Measurements from ENCODE around the gene ZNF281. TPM values are rescaled to one million over a fixed set of nuclear protein-coding genes. Genes with fewer than 3 reads are reported as not detected.
A peak's percentile ranks its signal among the peaks of the same experiment; 100 is the strongest.

The ZNF281 gene
- total RNA-seq, 6 experiments from 2014 or later, result 12.6 to 15.2 (median 13.8) TPM

DNA sequence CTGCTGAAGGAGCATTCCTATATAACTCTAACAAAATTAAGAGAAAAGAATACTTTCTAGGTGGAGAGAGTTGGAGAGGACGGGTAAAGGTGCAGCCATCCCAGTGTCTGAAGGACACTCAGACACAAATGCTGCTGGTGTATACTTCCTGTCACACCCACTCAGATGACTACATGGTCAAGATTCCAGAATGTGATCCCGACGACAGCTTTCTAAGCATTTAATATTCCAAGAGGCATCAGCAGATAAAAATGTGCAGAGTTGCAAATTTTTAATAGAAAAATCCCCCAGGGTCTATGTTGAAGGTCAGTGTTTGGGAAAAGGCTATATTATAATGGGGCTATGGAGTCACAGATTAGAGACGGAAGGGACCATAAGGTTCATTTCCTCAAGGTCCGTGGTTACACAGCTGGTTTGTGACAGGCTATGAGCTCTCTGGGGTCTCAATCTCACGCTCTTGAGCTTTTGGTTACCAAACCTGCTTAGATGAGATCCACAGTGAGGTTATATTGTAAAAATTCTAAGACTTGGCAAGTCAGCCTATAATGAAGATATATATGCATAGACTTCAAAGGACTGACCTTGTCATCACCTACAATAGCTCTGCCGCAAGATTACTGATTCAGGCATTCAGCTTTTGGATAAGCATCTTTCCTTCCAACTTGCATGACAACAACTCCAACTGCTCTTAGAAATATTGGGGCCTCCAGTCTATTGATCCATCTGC is 35.1 kb downstream of the ZNF281 start:
- intact Hi-C loops (cut with DNase I), result no loop called here
- WGBS (ENCODE audit: insufficient coverage, low coverage, low lambda C conversion rate, missing lambda C conversion rate), result 54% methylated on average over 4 of the region's 7 CpGs
- H3K9me3 ChIP-seq, result no peaks in the 10 kb centered on the region
- H3K4me1 ChIP-seq, result peaks cover 0 to 54% (median 10%) of the 10 kb centered on the region in 4 donors
- no peak for DNase-seq
- H3K27me3 ChIP-seq, result no peaks in the 10 kb centered on the region
- no peak for TF ChIP-seq POLR2A (IDR thresholded peaks at IDR 0.05)
- TF ChIP-seq, protein P1, sequence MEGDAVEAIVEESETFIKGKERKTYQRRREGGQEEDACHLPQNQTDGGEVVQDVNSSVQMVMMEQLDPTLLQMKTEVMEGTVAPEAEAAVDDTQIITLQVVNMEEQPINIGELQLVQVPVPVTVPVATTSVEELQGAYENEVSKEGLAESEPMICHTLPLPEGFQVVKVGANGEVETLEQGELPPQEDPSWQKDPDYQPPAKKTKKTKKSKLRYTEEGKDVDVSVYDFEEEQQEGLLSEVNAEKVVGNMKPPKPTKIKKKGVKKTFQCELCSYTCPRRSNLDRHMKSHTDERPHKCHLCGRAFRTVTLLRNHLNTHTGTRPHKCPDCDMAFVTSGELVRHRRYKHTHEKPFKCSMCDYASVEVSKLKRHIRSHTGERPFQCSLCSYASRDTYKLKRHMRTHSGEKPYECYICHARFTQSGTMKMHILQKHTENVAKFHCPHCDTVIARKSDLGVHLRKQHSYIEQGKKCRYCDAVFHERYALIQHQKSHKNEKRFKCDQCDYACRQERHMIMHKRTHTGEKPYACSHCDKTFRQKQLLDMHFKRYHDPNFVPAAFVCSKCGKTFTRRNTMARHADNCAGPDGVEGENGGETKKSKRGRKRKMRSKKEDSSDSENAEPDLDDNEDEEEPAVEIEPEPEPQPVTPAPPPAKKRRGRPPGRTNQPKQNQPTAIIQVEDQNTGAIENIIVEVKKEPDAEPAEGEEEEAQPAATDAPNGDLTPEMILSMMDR (IDR thresholded peaks at IDR 0.05), result no peak
- H3K27ac ChIP-seq, result no peak overlapping the region
- no peak for ATAC-seq
- H3K36me3 ChIP-seq, result no peaks in the 10 kb centered on the region
- no peak overlapping the region for H3K4me3 ChIP-seq

DNA sequence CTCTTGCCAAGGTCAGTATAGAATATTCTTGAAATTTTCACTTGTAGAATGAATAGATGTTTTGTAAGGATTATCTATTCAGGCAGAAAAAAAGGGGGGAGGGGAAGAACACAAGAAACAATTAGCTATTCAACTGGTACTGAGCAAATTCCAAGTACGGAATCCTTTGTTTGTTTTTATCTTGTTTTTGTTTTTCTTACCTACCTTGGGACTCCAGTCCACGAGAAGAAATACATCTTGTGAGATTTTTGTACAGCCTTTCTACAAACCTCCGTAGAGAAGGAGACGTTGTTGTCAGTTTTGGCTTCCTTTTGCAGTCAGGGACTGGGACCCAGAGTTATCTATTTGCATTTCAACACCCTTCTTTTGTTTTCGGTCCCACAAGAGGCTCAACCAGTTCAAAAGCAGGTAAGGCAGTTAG is 36.0 kb downstream of the ZNF281 start:
- intact Hi-C loops (cut with DNase I), result no loop called here
- DNase-seq, result no peak
- no peaks in the 10 kb centered on the region for H3K9me3 ChIP-seq
- no peak overlapping the region for H3K4me3 ChIP-seq
- TF ChIP-seq POLR2A (IDR thresholded peaks at IDR 0.05), result no peak
- TF ChIP-seq, protein P1 (IDR thresholded peaks at IDR 0.05), result no peak
- WGBS (ENCODE audit: insufficient coverage, low coverage, low lambda C conversion rate, missing lambda C conversion rate), result 24% methylated on average over 5 of the region's 5 CpGs
- peaks cover 0 to 55% (median 10%) of the 10 kb centered on the region in 4 donors for H3K4me1 ChIP-seq
- H3K27me3 ChIP-seq, result no peaks in the 10 kb centered on the region
- peak overlapping the region; percentile 7 to 87 (median 21) for H3K27ac ChIP-seq
- no peaks in the 10 kb centered on the region for H3K36me3 ChIP-seq
- ATAC-seq, result no peak

DNA sequence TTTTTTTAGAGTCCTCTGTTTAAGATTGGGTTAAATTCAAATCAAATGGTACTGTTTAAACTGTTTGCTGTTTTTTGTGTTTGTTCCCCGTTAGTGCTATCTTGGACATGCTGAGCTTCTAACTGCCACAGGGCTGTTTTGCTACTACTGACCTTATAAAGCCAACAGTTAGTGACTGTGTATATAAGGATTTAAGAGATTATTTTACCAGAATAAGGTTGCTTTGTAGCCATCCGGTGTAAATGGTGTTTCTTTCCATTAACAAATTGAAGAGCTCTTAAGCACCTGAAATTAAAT is 37.0 kb downstream of the ZNF281 start:
- H3K36me3 ChIP-seq, result no peaks in the 10 kb centered on the region
- no peaks in the 10 kb centered on the region for H3K27me3 ChIP-seq
- 20% methylated on average over 2 of the region's 2 CpGs for WGBS (ENCODE audit: insufficient coverage, low coverage, low lambda C conversion rate, missing lambda C conversion rate)
- ATAC-seq (peak; percentile 54 to 79 (median 70)), DNase-seq (no peak)
- intact Hi-C loops (cut with DNase I), result no loop called here
- H3K27ac ChIP-seq, result peak overlapping the region; percentile 71 to 87 (median 81)
- no peak for TF ChIP-seq POLR2A (IDR thresholded peaks at IDR 0.05)
- TF ChIP-seq, protein P1 (IDR thresholded peaks at IDR 0.05), result no peak
- H3K4me3 ChIP-seq, result no peak overlapping the region
- H3K4me1 ChIP-seq, result peaks cover 0 to 64% (median 10%) of the 10 kb centered on the region in 4 donors
- H3K9me3 ChIP-seq, result no peaks in the 10 kb centered on the region

DNA sequence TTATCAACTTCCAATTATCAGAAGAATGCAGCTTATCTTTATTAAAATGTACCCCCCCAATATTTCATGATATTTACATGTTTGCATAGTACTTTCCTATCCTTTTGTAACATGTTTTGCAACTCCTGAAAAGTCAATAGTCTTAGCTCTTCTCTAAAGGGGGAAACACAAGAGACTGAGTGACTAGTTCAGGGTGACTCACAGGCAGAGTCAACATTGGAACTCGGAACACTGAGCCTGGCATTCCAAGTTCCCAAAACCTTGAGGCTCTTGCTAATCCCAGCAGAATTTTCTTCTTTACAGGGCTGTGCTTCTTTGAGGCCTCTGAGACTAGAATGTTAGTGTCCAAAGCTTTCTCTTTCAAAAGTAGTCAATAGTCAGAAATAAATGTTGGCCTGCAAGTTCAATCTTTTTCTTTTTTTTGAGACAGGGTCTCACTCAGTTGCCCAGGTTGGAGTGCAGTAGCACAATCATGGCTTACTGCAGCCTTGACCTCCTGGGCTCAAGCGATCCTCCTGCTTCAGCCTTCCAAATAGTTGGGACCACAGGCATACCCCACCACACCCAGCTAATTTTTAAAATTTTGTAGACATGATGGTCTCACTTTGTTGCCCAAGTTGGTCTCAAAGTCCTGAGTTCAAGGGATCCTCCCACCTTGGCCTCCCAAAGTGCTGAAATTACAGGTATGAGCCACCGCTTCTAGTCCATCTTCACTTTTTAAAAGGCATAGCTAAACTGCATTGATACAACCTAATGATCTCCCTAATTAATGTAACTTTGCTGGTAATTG is 37.5 kb downstream of the ZNF281 start:
- no peak for DNase-seq
- Histone ChIP-seq H3K27ac (peak overlapping the region; percentile 71 to 87 (median 81)), H3K4me1 (peaks cover 0 to 64% (median 10%) of the 10 kb centered on the region in 4 donors), H3K36me3 (no peaks in the 10 kb centered on the region), H3K27me3 (no peaks in the 10 kb centered on the region), H3K9me3 (no peaks in the 10 kb centered on the region), H3K4me3 (no peak overlapping the region)
- intact Hi-C loops (cut with DNase I), result no loop called here
- ATAC-seq, result peak; percentile 85 to 91 (median 89)
- 57% methylated on average over 3 of the region's 3 CpGs for WGBS (ENCODE audit: insufficient coverage, low coverage, low lambda C conversion rate, missing lambda C conversion rate)
- TF ChIP-seq, protein P1 (IDR thresholded peaks at IDR 0.05), result no peak
- TF ChIP-seq POLR2A (IDR thresholded peaks at IDR 0.05), result no peak
